Progenitor cell of endocrine pancreas (in vitro differentiated cells): ENCODE data around the gene CLHC1. TPM values are rescaled to one million over a fixed set of nuclear protein-coding genes. Genes with fewer than 3 reads are reported as not detected.

Experiments used
- DNase-seq: peaks from one replicate; pipeline ENCODE4 v3.0.0; 2021; ENCODE audit warnings: low spot score; ENCODE audit not compliant: unreplicated experiment
- H3K27ac Mint-ChIP-seq: 2 replicates; pipeline ENCODE4 v1.8.0; 2021; ENCODE audit warnings: mild to moderate bottlenecking, moderate library complexity, mixed read lengths
- H3K27me3 Mint-ChIP-seq: 2 replicates; pipeline ENCODE4 v1.8.0; 2021; ENCODE audit warnings: mixed read lengths
- H3K36me3 Mint-ChIP-seq: 2 replicates; pipeline ENCODE4 v1.8.0; 2022; ENCODE audit warnings: mixed read lengths; ENCODE audit not compliant: insufficient read depth
- H3K4me1 Mint-ChIP-seq: 2 replicates; pipeline ENCODE4 v1.8.0; 2021; ENCODE audit warnings: low read depth, mixed read lengths
- H3K4me3 Mint-ChIP-seq: 2 replicates; pipeline ENCODE4 v1.8.0; 2021; ENCODE audit warnings: low read depth, mild to moderate bottlenecking, moderate library complexity, mixed read lengths
- H3K9me3 Mint-ChIP-seq: 2 replicates; pipeline ENCODE4 v1.8.0; 2021; ENCODE audit warnings: low read depth, mixed read lengths
- total RNA-seq: library from RNA; stranded (reverse); gene quantifications from 2 replicates; pipeline ENCODE4 v1.2.1, GENCODE V29; 2021
- TF ChIP-seq, protein P1 (sequence below): fragments of 200-600 bp; sonication (generic); IDR thresholded peaks from one replicate; pipeline ENCODE4 v1.5.0; 2021; ENCODE audit warnings: antibody characterized with exemption, mild to moderate bottlenecking; ENCODE audit not compliant: unreplicated experiment

The CLHC1 gene
- total RNA-seq, 1 donor from 2014 or later = 43.9 TPM

DNA sequence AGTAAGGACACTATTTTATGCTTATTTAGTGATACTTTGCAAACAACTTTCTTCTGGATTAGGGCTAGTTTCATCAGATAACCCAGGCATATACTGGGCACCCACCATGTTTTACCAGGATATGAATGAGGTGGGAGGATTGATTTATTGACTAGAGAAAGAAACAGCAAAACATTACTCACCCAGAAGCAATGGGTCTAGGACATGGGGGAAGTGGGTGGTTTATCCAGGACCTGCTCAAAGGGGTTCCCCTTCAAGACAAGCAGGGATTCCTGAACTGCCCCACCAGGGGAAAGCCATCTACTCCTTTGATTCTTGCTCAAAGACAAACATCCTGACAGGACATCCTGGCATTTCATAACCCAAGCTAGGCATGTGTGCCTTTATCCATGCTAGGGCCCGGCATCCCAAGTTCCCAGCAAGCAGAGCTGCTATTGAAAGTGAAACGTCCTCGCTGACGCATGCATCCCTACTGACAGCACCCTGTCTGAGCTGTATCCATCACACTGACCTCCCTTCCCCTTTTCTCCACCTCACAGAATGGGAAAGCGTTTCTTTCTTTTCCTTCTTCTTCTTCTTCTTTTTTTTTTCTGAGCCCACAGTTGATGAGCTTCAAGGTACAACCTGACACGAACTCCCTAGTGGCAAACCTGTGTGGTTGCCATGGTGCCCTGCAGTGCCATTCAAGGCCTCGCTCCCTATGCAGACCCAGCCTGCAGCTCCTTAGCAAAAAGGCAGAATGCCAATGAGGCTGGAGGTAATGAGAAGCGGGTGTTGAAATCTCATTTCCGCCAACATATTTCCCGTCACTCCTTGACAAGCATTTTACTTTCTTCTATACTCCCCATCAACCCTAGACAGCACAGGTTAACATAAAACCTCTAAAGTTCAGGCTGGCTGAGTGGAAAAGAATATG lies 70.5 kb downstream of the CLHC1 start:
- Mint-ChIP-seq H3K27ac (no peak overlapping the region), H3K36me3 (no peaks in the 10 kb centered on the region), H3K4me1 (peaks cover 78% of the 10 kb centered on the region), H3K4me3 (no peak overlapping the region), H3K27me3 (no peaks in the 10 kb centered on the region), H3K9me3 (no peaks in the 10 kb centered on the region)
- DNase-seq = no peak
- TF ChIP-seq, protein P1, sequence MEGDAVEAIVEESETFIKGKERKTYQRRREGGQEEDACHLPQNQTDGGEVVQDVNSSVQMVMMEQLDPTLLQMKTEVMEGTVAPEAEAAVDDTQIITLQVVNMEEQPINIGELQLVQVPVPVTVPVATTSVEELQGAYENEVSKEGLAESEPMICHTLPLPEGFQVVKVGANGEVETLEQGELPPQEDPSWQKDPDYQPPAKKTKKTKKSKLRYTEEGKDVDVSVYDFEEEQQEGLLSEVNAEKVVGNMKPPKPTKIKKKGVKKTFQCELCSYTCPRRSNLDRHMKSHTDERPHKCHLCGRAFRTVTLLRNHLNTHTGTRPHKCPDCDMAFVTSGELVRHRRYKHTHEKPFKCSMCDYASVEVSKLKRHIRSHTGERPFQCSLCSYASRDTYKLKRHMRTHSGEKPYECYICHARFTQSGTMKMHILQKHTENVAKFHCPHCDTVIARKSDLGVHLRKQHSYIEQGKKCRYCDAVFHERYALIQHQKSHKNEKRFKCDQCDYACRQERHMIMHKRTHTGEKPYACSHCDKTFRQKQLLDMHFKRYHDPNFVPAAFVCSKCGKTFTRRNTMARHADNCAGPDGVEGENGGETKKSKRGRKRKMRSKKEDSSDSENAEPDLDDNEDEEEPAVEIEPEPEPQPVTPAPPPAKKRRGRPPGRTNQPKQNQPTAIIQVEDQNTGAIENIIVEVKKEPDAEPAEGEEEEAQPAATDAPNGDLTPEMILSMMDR = no peak

DNA sequence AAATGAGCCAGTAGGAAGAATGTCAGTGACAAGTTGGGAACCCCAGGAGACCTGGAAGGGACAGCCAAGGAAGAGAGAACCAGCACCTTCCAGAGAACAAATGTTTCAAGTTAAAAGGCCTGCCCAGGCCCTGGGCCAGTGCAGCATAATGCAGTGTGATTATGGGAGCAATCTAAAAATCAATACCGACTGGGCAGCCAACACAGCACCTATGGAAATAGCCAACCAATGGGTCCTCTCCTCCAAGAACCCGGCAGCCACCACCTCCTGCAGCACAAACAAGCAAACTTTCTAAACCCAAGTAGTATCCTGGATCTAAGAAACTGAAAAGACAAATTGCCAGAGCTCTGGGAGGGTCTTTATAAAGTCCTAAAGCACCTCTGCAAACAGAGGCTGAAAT lies 71.7 kb downstream of the CLHC1 start:
- H3K27ac Mint-ChIP-seq = peak overlapping the region; percentile 89
- H3K27me3 Mint-ChIP-seq = no peaks in the 10 kb centered on the region
- no peak for DNase-seq
- H3K9me3 Mint-ChIP-seq = no peaks in the 10 kb centered on the region
- no peaks in the 10 kb centered on the region for H3K36me3 Mint-ChIP-seq
- TF ChIP-seq, protein P1 = no peak
- no peak overlapping the region for H3K4me3 Mint-ChIP-seq
- peaks cover 84% of the 10 kb centered on the region for H3K4me1 Mint-ChIP-seq

DNA sequence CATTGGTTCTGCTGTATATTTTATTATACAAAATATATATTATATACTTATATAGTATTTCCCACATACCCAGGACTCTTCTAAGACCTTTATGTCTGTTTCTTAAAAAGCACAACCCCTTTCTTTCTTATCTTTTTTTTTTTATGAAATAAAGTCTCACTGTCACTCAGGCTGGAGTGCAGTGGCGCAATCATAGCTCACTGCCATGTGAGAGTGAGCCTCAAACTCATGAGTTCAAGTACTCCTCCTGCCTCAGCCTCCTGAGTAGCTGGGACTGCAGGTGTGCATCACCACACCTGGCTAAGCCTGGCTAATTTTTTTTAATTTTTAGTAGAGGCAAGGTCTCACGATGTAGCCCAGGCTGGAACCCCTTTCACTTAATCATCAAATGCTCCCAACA lies 72.3 kb downstream of the CLHC1 start:
- TF ChIP-seq, protein P1 = no peak
- no peak overlapping the region for H3K27ac Mint-ChIP-seq
- H3K27me3 Mint-ChIP-seq = peaks cover 2% of the 10 kb centered on the region
- H3K4me1 Mint-ChIP-seq = peaks cover 84% of the 10 kb centered on the region
- no peak for DNase-seq
- H3K4me3 Mint-ChIP-seq = no peak overlapping the region
- no peaks in the 10 kb centered on the region for H3K36me3 Mint-ChIP-seq
- H3K9me3 Mint-ChIP-seq = no peaks in the 10 kb centered on the region

DNA sequence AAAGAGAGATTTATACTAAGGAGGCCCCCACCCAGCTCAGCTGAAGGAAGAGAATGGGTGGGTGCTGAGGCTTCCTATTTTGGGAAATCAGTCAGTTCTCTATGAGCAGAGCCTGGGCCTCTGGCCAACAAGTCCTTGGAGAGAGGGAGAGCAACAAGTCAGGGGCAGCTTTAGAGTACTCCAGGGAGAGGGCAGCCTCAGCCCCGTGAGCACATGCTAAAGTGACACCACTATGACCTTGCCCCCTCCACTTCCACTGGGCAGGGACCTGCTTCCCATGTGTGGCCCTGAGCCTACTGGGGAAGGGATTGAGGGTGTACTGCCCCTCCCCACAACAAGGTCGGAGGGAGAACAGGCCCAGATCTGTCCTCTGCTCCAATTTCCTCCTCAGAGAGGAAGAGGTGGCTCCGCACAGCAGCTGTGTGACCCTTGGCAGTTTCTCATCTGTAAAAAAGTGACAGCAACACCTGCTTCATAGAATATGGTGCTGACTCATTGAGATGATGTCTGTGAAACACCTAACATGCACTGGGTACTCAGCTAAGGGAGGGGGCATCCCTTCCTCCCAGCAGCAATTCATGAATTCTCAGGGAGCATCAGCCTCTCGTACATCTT lies 72.9 kb downstream of the CLHC1 start:
- DNase-seq = no peak
- Mint-ChIP-seq H3K4me3 (no peak overlapping the region), H3K9me3 (no peaks in the 10 kb centered on the region), H3K27ac (peak overlapping the region; percentile 31), H3K4me1 (peaks cover 80% of the 10 kb centered on the region), H3K27me3 (peaks cover 3% of the 10 kb centered on the region), H3K36me3 (no peaks in the 10 kb centered on the region)
- TF ChIP-seq, protein P1 = no peak

DNA sequence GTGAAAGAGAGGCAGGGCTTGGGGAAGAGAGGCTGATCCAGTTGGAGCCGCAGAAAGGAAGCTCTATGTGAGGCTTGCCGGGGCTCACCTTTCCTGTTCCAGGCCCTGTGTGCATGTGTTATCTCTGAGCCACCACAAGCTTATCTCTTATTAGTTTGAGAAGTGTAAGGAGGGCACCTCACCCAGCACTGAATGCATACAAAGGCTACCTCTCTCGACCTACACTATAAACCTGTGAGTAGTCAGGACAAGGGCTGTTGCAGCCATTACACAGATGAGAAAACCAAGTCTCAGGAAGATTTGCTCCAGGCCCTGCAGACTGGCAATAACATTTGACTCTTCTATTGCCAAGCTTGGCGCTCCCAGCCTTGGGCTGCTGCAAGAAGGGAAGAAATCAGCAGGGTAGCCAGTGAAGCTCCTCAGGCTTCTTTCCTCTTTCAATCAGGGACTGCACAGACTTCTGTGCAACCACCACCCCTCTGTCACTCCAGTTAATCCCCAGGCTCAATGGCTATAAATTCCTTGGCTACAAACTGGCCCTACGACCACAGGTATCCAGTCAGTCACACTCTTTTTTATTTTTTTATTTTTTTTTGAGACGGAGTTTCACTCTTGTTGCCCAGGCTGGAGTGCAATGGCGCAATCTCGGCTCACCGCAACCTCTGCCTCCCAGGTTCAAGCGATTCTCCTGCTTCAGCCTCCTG lies 73.8 kb downstream of the CLHC1 start:
- Mint-ChIP-seq H3K36me3 (no peaks in the 10 kb centered on the region), H3K4me1 (peaks cover 72% of the 10 kb centered on the region), H3K4me3 (no peak overlapping the region), H3K9me3 (no peaks in the 10 kb centered on the region), H3K27ac (no peak overlapping the region), H3K27me3 (peaks cover 3% of the 10 kb centered on the region)
- TF ChIP-seq, protein P1 = no peak
- DNase-seq = no peak
